NCI-H2029 treated with DMSO at 0.1 percent for 48 hours (cell line): Measurements from ENCODE around the gene FNIP1.
"Not testable (repeated sequence)": the region's sequence is repeated elsewhere in the genome, so short reads cannot be mapped to it uniquely, and the experiment has no call there.

Experiments used
- DNase-seq: peaks from one replicate; lab custom pipeline; 2025; lab: John Stamatoyannopoulos, UW

Gene FNIP1

DNA sequence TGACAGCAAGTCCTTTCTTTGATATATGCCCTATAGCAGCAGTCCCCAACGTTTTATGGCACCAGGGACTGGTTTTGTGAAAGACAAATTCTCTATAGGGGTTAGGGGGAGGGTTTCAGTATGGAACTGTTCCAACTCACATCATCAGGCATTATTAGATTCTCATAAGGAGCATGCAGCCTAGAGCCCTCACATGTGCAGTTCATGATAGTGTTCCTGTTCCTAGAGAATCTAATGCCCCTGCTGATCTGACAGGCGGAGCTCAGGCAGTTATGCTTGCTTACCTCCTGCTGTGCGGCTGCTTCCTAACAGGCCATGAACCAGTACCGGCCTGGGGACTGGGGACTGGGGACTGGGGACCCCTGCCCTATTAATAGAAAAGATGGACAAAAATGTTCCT is 159.1 kb downstream of the FNIP1 start:
- no peak for DNase-seq

DNA sequence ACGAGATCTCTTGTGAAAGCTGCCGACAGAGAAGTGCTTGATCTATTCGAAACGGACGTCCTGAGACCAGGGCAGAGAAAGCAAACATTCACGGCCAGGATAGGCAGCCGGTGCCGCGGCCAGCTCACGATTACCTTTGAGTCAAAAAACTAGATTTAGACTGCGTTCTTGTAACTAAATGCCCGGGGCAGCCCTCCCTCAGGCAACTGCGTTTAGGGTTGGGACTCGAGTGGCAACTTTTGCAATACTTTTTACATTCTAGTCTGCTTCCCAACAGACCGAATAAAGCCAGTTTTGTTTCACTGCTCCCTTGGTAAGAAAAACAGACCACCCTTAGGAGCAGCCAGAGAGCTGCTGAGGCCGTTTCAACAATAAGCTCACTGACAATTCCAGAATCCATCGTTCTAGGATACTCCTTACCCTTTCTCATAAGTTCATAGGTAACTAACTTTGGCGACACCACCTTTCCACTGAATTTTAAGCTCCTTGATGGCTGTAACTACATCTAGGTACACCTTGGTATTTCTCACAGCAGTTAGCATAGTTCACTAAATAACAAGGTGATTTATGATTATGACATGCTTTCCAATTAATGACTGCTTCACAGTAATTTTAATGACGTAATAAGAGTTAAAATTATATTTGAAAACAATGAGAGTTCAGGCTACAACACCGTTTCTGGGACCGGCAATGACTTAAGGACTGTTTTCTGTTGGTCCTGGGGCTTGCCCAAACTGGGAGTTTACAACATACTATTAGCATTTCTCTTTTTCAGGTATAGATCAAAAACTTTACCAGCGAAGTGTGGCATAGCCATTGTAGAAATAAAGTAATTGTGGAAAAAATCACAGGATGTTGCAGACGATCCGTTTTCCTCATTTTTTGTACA is 160.9 kb downstream of the FNIP1 start:
- DNase-seq, result no peak

DNA sequence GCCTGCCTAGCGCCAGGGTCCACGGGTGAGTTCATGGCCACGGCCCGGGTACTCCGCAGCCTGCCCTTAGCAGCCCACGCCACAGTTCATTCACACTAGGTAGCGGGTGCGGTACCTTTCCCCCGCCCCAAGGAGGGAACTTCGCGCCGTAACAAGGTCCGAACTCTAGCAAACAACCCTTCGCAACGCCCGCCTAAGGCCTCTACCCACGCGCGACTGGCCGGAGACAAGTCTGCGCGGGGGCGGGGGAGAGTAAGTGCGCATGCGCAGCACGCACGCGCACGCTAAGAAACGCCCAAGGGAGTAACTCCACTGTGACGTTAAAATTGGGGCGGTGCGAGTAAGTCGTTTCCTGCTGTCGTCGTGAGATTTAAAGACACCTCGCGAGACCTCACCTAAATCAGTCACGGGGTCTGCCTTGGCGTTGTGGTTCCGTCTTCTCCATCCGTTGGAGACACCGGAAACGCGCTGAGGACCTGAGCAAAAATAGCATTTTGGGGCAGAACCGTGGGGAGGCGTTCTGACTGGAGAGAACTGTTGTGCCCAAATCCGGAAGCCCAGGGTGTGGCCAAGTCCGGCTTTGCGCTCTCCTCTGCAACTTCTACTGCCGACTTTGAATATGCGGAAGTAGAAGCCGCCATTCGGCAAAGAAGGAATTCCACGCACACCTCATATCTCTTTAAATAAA is 161.7 kb downstream of the FNIP1 start, which contains the start of gene RAPGEF6:
Gene RAPGEF6, minus strand, starts transcription at position 234 of the 688 bp plus-strand sequence. Its CDS starts 199 bp downstream, at position 35.
- peak; percentile 92 for DNase-seq

DNA sequence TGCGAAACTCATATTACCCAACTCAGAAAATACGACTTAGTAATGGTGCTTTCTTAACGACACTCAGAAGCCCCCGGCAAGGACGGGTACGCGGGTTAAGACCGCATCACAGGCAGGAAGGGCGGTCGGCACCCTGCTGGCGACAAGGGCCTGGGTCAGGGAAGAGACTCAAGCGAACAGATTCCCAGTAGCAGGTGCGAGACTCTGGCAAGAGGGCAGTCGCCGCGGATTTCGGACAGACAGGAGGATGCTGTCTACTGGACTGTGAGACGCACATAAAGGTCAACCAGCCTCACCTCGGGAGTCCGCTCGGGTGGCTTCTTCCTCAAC is 162.2 kb downstream of the FNIP1 start:
- DNase-seq, result peak; percentile 8

DNA sequence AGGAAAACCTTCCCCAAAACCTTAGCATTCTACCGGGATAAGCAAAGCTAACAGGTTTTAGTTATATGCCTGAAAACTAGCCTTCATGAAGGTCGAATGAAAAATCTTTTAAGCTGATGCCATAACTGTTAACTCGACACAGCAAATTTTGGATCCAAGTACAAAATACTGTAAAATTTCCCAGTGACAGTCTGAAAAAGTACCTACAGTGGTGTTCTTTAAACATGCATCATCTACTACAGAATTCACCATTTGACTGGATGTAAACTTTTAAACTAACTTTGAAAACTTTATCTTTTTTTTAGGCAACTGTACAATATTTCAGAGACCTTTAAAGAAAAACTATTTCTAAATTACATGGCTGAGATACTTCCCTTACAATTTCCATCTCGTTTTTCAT is 162.6 kb downstream of the FNIP1 start:
- DNase-seq, result no peak

DNA sequence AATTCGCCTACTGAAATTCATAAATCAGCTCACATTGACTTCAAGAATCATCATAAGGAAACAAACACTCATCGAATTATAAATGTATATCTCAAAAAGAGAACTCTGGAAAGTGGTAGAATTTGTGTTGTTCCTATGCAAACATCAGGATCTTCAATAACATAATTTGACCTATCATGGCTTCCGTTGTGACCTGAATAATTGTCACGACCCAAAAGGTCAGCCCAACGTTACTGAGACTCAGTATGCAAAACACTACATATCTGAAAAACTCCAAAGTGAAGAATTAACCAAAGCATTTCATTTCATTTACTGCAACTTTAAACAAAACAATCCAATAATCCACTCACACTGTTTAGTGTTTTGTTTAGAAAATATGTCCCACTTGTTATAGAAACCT is 163.0 kb downstream of the FNIP1 start:
- no peak for DNase-seq

DNA sequence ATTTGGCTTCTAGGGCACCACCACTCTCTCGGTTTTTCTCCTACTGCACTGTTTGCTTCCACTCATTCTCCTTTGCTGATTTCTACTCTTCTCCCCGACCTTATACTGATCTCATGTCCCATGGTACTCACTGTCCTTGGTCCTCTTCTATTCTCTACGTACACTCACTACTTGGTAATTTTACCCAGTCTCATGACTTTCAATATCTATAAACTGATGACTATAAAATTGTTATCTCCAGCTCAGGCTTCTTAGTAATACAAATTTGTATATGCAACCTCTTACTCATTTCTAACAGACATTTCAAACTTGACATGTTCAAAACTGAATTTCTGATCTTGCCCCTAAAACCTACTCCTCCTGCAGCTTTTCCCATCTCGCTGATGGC is 165.9 kb downstream of the FNIP1 start:
- DNase-seq, result no peak

DNA sequence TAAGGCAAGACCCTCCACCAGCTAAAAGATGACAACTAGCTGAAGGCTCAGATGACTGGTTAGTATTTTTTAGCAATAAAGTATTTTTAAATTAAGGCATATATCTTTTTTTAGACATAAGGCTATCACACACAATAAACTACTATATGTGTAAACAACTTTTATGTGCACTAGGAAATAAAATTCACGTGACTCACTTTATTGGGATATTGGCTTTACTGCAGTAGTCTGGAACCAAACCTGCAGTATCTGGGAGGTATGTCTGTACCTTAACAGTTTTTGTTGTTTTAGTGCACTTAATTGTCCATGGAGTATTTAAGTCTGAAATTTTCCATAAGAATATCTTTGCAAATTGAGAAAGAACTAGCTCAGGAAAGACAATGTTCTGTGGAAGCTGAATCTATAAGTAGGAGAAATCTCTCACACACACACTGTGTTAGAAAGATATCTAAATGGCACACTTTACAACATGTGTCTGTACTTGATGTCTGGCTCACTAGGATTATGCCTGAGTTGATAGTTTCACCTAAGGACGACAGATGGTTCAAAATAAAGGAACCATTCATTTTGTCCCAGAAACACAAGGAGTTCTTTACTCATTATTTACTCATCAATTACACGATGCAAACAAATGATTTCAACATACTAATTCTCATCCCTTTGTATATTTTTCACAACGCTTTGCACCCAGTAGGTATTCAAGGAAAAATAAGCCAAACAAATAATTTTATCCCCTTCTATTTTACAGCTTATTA is 166.4 kb downstream of the FNIP1 start:
- DNase-seq, result no peak

DNA sequence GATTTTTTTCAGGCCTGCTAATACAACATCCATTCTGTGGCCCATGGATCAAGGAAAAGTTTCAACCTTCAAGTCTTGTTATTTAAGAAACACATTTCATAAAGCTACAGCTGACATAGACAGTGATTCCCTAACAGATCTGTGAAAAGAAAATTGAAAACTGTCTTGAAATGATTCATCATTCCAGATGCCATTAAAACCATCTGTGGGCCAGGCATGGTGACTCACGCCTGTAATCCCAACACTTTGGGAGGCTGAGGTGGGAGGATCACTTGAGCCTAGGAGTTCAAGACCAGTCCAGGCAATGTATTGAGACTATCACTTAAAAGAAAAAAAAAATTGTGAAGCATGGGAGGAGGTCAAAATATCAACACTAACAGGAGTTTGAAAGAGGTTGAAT is 167.8 kb downstream of the FNIP1 start:
- DNase-seq, result no peak

DNA sequence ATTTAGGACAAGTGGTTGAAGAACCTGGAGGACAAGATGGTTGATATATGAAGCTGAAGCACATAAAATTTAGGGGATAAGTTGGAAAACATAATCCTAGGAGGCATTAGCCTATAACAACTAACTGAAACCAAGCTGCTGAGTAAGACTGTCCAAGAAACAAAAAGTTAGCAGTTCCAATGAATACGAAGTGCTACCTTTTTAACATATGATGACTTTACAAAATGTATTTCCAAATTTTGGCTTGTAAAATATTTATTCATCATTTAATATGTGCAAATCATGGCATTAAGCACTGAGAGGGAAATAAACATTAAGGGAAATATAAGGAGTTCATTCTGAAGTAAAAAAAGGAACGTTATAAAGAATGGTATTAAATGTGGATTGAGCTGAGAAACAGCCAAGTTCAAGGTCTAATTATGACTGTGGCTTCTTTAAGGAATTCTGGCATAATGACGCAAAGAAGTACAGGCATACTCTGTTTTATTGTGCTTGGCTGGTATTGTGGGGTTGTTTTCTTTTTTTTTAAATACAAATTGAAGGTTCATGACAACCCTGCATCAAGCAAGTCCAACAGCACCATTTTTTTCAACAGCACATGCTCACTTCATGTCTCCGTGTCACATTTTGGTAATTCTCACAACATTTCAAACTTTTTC is 169.5 kb downstream of the FNIP1 start:
- DNase-seq, result no peak

DNA sequence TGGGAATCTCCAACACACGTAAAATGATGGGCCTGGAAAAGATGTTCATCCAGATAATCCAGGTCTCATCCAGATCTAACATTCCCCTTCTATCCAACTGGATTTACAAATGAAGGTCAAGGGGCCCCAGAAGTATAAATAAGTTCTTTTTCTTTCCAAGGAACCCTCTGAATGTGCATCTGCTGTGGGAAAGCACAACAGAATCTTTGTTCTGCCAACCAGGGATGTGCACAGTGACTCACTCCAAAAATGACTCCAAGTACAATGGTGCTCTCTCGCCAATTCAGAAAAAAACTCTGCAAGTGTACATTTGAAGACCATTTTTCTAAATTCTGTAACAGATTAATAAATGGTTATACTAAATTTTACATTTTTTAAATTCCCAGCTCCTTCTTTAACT is 174.2 kb downstream of the FNIP1 start:
- DNase-seq, result no peak

DNA sequence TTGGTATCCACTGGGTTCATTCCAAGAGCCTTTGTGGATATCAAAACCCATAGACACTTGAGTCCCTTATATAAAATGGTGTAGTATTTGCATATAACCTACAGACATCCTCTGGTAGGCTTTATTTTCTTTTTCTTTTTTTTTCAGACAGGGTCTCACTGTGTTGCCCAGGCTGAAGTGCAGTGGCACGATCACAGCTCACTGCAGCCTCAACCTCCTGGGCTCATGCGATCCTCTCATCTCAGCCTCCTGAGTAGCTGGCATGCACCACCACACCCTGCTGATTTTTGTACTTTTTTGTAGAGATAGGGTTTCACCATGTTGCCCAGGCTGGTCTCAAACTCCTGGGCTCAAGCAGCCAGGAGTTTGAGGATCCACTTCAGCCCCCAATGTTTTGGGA is 175.7 kb downstream of the FNIP1 start:
- DNase-seq, result not testable (repeated sequence)

DNA sequence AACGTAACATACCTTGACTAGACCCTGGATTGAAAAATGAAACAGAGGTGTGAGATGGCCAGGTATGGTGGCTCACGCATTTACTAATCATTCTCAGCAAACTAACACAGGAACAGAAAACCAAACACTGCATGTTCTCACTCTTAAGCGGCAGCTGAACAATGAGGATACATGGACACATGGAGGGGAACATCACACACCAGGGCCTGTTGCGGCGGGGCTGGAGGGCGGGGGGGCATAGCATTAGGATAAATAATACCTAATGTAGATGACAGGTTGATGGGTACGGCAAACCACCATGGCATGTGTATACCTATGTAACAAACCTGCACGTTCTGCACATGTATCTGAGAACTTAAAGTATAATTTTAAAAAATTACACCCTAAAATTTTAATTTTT is 177.7 kb downstream of the FNIP1 start:
- DNase-seq, result no peak

DNA sequence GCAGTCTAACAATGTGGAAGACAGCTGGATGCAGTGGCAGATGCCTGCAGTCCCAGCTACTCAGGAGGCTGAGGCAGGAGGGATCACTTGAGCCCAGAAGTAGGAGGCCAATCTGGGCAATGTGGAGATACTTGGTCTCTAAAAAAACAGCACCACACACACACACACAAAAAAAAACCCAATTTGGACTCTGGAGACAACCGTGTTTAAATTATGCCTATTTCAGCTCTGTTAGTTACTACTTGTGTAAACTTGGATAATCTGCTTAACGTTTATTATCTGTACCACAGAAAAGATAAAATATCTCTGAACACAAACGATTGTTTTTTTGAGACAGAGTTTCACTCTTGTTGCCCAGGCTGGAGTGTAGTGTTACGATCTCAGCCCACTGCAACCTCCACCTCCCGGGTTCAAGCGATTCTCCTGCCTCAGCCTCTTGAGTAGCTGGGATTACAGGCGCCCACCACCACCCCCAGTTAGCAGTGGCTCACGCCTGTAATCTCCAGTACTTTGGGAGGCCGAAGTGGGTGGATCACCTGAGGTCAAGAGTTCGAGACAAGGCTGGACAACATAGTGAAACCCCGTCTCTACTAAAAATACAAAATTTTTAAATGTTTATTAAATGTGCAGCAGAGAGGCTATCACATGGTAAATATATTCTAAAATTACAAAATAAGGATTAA is 179.5 kb downstream of the FNIP1 start:
- no peak for DNase-seq

DNA sequence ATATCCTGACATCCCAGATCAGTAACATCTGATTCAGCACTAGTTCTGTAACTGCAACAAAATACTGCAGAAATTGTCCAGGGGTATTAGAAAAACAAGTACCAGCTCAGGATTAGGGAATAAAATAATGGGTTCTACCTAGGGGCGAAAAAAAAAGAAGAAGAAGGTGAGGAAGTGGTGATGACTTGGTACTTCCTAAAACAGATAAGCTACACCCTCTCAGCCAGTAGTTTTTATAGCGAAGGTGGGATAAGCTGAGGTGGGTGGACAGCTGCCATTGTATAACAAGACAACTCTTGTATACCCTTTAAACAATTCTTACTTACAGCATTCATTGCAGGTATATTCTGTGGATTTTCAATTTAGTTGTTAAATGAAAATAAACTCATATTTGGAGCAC is 180.9 kb downstream of the FNIP1 start:
- DNase-seq, result no peak

DNA sequence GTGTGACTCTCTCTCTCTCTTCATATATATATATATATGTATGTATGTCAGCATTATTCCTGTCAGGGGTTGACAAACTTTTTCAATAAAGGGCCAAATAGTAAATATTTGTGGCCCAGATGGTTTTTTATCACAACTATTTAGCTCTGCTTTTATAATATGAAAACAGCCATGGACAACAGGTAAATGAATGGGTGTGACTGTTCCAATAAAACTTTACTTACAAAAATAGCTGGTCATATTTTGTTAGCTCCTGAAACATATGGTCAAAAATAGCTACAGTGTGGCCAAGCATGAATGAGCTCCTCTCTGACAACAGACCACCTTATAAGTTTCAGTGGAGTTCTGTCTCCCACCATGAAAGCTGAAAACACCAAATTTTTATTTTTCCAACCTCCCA is 183.4 kb downstream of the FNIP1 start:
- no peak for DNase-seq

DNA sequence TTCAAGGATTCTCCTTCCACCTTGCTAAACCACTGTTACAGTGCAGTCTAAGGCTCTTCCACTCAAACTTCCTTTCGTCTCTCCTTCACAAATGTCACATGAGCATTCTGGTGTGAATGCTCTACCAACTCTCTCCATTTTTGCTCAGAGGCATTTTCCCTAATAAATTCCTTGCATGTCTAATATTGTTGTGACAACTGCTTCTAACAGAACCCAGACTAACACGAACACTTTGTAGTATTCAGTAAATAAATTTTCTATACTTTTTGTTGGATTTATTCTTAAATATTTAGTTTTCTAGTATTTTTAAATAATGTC is 185.8 kb downstream of the FNIP1 start:
- DNase-seq, result no peak

DNA sequence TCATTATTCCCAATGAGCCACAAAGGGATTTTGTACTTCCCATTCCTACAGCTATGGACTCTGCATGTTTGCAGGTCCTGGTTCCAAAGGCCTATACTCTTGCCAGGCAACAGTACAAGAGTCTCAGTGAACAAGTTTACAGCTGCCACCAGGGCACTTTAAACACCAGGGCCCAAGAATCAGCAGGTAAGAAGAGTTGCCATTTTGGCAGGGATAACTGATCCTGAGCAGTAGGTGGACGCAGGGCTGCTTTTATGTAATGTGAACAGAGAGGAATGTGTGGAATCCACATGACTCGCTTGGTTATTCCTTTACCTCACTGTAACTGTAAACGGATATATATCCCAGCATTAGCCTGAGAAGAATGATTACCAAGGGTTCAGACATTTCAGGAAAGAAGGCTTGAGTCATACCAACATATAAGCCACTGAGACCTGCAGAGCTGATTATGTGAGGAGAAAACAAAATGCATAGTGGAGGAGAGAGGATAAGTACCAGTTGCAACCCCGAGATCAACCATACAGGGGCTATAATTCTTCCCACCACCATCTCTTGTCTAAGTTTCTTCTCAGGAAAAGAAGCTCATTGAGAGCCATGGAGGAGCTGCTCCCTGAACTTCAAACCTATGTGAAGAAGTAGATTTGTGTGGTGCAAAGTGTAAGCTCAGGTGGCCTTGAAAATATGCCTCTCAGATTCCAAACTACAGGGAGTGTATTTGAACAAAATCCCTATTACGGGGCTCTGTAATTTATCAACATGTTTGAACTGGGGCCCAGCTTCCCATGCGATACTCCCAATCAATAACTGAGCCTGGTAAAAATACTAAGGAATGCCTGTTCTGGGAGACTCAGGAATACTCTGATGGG is 186.4 kb downstream of the FNIP1 start:
- no peak for DNase-seq

DNA sequence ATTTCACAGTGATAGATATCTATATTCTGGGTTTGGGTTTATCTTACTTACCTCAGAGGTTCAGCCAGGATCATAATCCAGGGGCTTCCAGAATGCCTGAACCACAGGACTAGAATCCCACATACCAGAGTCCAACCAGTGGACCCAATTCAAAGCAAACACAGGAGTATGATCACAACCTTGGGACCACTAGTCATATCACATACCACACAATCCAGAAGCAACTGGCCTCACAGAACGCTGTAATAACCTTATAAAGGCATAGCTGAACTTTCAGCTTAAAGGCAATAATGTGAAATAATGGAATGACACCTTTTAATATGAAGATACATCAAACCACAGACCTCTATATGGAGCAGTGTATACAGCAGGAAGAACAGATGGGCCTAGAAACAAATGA is 187.0 kb downstream of the FNIP1 start:
- no peak for DNase-seq

DNA sequence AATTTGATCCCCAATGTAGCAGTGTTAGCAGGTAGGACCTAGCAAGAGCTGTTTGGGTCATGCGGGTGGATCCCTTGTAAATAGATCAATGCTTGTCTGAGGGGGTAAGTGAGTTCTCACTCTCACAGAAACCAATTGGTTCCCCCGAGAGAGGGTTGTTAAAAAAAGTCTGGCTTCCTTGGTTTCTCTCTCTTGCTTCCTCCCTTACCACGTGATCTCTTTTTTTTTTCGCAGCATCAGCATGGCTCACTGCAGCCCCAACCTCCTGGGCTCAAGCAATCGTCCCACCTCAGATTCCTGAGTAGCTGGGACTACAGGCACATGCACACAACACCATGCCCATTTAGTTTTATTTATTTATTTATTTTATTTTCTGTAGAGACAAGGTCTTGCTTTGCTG is 188.2 kb downstream of the FNIP1 start:
- no peak for DNase-seq
